ENCODE measurements around the gene SORCS2.
"Not testable (repeated sequence)": the region's sequence is repeated elsewhere in the genome, so short reads cannot be mapped to it uniquely, and the experiment has no call there.

SORCS2 gene

GRCh38 chr4:7590899-7591298, 398.6 kb downstream of the SORCS2 start:
- DNase-seq (ENCODE audit: low read depth), result no peak

DNA sequence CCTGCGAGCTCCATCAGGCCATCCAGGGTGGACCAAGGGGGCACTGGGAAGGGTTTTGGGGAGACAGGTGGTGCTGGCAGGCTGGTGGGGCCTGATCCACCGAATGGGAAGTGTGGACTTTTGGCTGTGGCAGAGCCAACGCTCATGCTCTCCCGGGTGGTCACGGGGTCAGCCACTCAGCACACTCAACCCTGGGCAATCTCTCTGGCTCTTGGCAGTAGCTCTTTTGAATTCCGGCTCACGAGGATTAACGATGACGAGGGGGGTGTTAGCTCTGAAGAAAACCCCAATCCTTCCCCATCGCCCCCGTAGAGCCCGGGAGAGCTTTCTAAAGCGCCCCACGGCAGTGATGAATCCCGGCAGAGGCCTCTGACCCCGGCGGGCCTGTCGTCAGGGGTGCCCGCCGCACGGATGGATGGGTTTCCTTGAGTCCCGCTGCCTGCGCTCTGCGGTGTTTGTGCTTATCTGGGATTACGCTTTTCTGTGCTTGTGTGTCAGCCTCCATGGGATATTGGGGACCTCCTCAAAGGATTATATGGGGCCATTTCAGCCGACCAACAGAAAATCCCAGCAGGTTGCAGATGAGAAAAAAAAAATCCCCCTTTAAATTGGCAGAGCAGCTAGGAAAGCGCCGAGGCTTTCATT, 399.2 kb downstream of the SORCS2 start:
- DNase-seq (ENCODE audit: low read depth), result no peak

DNA sequence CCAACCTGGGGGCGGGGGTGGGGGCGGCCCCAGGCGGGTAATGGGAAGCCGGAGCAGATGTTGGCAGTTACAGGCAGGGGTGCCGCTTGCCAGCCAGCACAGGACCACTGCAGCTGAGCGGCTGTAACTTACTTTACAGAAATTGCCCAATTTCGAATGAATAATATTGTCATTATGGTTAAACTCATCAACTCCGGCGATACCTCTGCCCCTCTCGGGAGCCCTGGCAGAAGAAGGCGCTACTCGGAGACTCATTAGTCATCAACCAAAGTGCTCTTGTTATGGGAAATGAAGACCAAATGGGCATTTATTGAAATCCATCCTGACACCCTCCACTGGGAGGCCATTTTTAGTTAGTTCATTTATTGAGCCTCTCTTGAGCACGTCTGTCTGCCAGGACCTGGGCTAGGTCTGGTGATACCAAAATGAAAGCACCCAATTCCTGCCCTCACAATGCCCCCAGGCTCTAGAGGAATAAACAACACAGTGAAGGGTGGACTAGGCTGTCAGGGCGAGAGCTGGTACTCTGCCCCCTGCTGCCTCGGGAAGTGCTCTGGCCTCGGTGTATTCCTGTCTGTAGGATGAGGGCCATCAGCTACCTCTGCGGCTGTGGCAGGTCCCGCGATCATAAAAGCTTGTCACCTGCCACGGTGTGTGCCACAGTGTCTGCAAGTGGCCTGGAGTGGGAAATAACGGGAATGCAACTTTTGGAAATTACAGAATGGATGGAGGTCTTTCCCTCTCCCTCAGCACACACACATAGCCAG, 401.5 kb downstream of the SORCS2 start:
- no peak for DNase-seq (ENCODE audit: low read depth)

DNA sequence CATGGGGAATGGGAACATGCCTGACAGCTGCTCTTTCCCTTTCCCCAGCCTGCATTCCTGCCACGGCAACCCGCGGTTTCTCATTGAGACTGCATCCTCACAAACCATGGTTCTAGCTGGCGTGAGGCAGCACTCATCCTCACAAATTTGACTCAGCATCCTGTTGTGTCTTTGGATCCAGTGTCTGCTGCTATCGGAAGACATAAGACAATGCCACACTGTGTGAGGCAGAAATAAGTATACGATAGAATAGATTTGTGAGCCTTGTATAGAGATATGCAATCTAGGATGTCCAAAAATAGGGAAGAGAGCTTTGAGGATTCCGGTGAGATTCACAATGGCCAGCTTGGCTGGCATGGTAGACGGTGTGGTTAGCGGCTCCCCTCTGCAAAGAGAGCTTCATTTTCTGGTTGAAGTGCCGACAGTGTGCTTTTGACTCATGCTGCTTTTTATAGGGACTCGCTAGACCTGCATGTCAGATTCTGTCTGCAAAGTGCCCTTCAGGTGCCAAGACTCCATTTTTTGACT, 403.7 kb downstream of the SORCS2 start:
- DNase-seq (ENCODE audit: low read depth), result no peak

GRCh38 chr4:7596918-7597606, 404.7 kb downstream of the SORCS2 start:
- no peak for DNase-seq (ENCODE audit: low read depth)

- DNase-seq (ENCODE audit: low read depth), result no peak
Observed at GRCh38 chr4:7598939-7599790, 406.8 kb downstream of the SORCS2 start.

GRCh38 chr4:7600247-7600646, 407.9 kb downstream of the SORCS2 start:
- no peak for DNase-seq (ENCODE audit: low read depth)

DNA sequence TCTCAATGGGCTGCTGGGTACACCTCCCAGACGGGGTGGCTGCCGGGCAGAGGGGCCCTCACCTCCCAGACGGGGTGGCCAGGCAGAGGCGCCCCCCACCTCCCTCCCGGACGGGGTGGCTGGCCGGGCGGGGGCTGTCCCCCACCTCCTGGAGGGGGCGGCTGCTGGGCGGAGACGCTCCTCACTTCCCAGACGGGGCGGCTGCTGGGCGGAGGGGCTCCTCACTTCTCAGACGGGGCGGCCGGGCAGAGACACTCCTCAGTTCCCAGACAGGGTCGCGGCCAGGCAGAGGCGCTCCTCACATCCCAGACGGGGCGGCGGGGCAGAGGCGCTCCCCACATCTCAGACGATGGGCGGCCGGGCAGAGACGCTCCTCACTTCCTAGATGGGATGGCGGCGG, 409.8 kb downstream of the SORCS2 start:
- DNase-seq (ENCODE audit: low read depth), result not testable (repeated sequence)

DNA sequence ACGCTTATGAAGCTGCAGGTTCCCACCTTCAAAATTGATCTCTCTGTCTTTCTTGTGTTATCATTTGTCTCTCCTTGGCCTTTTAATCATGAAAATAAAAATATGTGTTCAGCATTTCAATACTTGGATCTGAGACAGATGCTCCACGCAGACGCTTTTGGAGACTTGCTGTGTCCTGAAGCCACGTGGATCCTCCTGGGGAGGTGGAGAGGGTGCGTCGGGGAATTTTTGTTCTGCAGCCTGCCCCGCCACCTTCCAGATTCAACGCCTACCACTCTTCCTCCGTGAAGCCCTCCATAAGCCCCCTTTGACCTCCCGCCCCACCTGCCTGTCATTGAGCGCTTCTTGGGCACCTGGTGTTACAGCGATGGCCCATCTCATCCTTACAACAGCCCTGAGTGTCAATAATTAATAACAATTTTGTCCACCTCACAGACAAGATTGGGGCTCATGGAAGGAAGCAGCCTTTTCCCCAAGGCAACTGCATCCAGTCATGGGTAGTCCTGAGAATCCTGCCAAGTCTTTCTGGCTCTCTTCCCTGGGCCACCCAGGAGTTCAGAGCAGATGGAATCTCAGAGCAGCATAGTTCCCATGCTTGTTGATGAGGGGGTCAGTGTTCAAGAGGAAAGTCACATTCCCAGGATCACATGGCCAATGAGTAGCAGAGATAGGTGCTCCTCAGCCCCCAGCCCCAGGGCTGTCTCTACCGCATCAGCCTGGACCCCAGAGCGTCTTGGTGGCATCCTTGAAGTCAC, 415.0 kb downstream of the SORCS2 start:
- DNase-seq (ENCODE audit: low read depth), result no peak

- DNase-seq (ENCODE audit: low read depth), result no peak
Observed at GRCh38 chr4:7608046-7608445, 415.7 kb downstream of the SORCS2 start.

DNA sequence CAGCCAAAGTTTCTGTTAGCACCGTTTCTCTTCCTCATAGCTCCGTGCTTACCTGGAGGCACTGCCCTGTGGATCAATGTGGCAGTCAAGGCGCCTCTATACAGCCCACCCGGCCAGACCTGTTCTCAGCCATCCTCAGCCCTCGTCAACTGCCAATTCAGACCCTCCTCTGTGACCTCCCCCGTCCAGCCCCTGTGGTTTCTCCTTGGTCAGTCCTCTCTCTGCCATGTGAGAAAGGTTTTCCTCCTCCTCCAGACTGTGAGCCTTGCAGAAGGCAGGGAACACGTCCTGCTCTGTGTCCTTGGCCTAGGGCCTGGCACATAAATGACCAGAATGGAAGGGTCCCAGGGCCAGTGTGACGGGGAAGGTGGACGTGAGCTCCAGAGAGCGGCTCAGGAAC, 417.0 kb downstream of the SORCS2 start:
- no peak for DNase-seq (ENCODE audit: low read depth)

- DNase-seq (ENCODE audit: low read depth), result no peak
Observed at GRCh38 chr4:7610022-7610670, 417.8 kb downstream of the SORCS2 start.

- DNase-seq (ENCODE audit: low read depth), result no peak
Observed at GRCh38 chr4:7610841-7611240, 418.5 kb downstream of the SORCS2 start.

DNA sequence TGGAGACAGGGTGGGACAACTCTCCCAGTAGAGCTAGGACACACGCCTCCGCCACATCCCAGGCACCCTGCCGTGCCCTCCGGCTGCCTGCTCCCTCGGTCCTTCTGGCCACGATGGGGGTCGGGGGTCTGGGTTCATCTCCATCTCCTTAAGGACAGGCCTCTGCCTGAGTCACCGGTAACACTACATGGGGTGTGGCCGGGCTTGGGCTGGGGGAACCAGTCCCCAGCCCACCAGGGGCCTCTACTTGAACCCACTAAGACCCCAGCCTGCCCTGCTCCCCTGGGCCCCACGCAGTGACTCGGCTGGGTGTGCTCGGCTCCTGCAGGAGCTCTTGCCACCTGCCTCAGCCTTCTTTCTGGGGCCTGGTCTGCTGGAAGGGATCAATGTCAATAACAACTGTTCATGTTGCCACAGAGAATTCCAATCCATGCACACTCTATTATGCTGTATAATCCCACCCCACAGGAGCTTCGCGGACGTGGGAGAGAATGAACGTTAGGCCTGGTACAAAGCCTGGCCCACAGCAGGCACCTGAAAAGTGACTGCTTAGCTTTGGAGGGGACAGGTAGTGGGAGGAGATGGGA, 420.1 kb downstream of the SORCS2 start:
- DNase-seq (ENCODE audit: low read depth), result no peak

- DNase-seq (ENCODE audit: low read depth), result no peak
Observed at GRCh38 chr4:7614350-7614949, 422.1 kb downstream of the SORCS2 start.

DNA sequence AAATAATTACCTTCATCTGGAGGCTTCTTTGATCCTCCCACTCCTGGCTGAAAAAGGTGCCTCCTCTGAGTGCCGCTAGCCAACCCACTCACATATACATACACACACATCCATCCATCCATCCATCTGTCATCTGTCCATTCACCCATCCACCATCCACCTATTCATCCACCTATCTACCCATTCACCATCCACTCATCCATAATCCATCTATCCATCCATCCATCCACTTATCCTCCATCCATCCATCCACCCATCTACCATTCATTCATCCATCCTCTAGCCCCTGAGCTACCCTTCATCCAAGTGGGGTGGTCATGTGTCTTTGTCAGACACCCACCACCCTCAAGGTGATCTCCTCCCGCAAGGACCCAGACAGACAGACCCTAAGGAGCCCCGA, 423.9 kb downstream of the SORCS2 start:
- no peak for DNase-seq (ENCODE audit: low read depth)

- no peak for DNase-seq (ENCODE audit: low read depth)
Observed at GRCh38 chr4:7618361-7618760, 426.0 kb downstream of the SORCS2 start.

DNA sequence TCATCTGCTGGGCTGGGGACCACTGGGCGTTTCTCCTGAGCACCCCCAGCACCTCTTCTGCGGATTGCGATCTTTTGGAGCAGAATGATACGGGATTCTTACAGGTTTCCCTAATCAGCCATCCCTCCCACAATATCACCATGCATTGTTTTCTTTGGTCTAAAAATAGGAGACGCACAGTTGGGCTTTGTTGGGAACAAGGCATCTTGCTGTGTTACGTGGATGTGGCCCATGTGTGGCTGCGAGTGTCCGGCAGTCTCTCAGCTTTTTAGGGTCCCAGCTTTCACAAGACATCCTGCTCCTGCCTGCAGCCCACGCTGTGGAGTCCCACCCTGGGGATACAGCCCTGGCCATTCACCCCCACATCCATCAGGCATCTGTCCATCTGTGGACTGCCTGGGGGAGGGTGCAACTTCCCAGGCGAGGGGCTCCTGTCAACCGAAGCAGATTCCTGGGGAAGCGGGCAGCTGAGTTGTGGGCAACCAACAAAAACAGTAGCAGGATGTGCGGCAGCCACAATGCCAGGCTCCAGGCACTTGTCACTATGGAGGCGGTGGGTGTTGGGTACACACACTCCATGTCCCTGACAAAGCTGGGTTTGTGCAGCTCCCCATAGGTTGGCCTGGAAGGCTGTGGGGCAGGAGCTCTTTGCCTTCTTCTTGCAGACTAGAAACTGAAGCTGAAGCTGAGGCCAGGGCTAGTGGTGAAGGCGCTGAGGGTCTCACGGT, 427.9 kb downstream of the SORCS2 start:
- DNase-seq (ENCODE audit: low read depth), result no peak

DNA sequence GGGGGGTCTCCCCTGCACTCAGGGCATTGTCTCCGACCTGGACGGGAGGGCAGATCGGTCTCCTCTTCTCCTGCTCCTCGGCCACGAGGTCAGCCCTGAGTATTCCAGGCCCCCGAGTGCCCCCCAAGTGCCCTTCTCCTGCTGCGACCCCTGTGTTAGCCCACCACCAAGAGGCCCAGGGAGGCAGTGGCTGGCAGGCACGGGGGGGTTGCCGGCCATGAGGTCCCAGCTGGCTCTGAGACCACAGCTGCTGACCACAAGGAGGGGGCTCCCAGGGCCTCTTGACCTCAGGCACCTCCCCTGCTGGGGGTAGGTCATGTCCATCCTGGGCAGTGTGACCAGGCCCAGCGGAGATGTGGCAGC, 428.5 kb downstream of the SORCS2 start:
- DNase-seq (ENCODE audit: low read depth), result no peak
